Measurements from ENCODE around the gene CYP4V2.

- TF ChIP-seq EZH2 (IDR thresholded peaks at IDR 0.05; ENCODE audit: insufficient read depth, poor library complexity, severe bottlenecking) (no peak), EZH2phosphoT487 (IDR thresholded peaks at IDR 0.05; ENCODE audit: insufficient read depth, low read depth) (no peak)
These were observed 31.8 kb upstream of the CYP4V2 start for GRCh38 chr4:186159613-186160012.

All from GM23248 (cell line).